HG03575 (cell line): ENCODE data around the gene CNTN4.

Experiments used
- ATAC-seq: cut with Tn5 transposase; IDR thresholded peaks from one replicate; pipeline ENCODE4 v1.9.1; 2021; ENCODE audit not compliant: unreplicated experiment, insufficient number of reproducible peaks, low FRiP score; ENCODE audit errors: extremely low read depth

CNTN4 gene

DNA sequence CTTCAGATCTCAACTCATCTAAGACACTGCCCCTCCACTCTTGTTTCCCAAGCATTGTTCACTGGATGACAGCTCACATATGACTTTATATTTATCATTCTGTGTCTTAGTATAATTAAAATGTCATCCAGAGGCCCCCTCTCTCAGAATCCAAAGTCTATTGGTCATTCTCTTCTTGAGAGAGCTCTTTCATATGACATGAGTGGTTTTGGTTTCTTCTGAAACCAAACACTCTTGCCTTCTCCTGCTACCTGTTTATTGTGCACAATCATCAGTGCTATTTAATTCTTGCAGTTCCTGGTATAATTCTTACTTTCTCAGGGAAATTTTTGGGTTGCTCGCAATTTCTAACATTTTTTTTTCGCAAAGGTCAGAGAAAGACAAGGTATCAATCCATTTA is 762.0 kb downstream of the CNTN4 start:
- ATAC-seq, result no peak

DNA sequence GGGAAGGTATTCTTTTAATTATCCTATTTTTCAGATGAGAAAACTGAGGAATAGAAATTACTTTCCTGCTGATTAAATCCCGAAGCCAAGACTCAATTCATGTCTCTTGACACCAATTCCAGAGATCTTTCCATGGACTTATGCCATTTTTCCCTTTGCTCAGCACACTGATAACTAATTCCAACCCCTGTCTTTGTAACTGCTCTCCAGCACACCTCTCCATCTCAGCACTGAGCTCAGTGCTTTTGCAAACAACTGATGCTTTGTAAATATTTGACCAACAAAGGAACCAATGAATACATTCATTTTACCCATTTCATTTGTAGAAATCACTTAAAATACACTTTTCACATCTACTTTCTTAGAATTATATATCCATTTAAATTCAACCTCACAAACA is 762.5 kb downstream of the CNTN4 start:
- no peak for ATAC-seq

DNA sequence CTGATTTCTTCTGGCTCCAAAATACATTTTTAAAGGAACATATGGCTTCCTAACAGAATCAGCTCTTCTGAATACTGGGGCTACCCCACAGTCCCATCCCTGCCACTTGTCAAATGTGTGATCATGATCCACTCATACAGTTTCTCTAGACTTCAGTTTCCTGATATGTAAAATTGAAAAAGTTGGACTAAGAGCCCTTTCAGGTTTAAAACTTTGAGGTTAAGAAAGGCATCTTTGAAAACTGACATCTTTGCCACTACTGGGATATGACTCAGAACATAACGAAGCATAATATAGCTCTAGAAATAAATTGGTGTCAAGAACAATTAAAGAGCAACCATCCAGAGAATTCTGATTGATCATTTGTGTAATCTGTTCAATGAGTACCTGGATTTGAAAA is 763.3 kb downstream of the CNTN4 start:
- ATAC-seq, result no peak

DNA sequence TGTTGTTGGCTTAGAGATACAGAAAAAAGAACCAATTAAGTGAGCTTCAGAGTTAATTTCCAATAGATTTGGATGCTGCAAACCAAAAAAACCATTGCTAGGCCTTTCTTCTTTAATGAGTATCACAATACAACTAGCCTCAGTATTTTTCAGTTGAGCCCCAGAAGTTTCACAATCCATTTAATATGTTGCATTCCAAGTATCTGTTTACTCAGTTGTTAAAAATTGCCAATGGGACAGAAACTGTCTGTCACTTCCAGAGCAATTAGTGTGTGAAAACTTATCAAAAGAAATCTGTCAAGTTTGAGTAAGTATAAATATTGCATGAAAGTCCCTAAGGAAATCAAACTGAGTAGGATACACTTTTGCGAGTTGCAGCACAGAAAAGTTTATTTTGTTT is 763.7 kb downstream of the CNTN4 start:
- ATAC-seq, result no peak

DNA sequence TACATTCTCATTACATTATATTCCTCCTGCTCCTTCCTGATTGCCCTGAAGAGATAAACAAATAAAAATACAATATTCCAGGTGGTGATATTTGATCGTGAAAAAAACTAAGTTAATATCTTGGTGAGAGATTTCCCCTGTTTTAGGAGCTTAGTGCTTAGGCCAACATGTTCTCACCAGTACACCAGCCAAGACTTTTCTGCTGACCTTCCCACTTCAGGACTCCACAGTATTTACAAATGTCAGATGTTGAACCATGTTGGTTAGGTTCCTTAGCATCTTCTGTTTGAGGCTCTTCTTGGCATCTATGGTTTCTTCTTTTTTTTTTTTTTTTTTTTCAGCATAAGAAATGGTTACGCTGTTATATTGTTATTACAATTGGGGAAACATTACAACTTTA is 764.5 kb downstream of the CNTN4 start:
- ATAC-seq, result no peak

DNA sequence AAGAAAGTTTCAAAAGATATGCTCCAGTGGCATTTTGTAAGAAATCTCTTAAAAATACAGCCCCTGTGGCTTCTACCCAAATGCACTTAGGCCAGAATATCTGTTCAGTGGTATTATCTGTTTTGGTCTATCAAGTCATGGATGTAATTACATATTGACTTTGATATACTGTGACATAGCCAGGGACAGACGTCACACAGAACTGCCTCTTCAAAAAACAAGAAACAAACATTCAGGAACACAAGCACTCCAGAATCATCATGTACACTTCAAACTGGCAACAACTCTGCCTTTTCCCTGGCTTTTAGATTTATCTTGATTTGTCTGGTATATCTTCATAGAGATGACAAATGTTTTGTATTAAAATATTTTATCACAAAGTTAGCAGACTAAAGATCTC is 771.2 kb downstream of the CNTN4 start:
- no peak for ATAC-seq

DNA sequence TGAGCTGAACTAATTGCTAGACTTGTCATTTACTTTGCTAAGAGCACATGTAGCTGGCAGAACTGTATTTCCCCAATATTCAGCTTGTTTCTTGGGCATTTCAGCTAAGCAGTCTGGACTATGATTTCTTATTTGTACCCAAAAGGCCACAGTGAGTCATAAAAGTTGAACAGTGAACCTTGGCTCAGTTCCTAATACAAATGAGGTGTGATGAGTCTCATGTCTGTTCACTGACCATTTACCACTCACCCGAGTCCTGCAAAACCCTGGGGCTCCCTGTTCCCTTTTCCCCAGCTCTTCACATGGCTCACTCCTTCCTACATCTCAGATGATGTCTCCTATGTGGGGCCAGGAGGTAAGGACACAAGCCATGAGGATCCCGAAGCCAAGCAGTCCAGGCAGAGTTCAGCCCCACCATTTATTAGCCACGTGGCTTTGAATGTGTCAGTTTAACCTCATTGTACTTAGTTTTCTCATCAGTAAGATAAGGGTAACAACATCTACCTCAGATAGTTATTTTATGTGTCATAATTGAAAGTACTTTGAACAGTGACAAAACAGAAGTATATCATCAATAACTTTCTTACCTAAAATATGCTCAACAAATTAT is 772.2 kb downstream of the CNTN4 start:
- ATAC-seq, result no peak

DNA sequence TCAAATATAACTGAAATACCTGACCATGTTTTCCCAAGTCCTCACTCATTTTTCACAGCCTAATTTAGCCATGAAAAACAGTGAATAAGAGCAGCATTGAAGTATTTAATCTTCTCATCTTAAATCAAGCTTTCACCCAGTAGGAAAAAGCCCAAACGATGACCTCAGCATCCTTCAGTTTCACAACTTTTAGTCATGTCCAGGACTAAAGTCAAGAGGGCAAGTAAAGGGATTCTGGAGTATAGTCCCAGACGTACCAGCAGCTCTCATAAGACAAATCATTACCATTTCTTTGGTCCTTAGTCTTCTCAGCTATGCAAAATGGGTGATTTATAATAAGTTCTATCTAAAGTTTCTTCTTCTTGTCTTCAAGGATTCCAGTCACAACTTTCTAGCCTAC is 774.2 kb downstream of the CNTN4 start:
- ATAC-seq, result no peak

DNA sequence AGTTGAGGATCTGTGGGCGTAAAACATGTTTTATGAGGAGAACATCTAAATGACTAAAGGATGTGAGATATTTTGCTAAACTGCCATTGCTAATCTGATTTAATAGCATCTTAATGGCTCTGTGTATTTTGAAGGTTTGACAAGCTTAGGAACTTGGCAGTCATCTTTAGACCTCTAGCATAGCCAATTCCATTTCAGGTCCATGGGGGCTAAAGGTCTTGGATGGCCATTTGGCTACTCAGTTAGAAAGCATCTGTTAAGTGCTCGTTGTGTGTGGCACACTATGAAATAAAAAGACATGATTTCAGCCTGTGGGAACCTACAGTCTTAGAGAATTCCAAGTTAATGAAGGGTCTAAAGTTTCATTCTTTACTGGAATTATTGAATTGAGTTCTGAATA is 775.3 kb downstream of the CNTN4 start:
- ATAC-seq, result no peak

DNA sequence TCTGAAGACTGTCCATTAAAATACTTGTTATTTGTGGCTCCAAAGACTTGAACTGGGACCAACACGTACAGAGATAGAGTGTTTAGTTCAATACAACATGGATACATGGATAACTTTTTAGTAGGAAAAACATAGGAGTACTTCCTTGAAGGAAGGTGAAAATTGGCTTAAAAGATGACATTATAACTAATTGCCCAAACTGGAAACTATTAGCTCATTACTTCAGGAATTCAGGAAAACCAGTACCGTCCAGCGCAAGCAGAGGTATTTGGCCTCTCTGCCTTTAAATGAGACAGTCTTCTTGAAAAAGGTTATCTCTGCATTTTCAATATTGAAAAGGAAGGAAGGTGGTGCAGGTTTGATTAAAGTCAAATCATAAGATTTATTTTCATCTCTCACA is 777.0 kb downstream of the CNTN4 start:
- no peak for ATAC-seq

DNA sequence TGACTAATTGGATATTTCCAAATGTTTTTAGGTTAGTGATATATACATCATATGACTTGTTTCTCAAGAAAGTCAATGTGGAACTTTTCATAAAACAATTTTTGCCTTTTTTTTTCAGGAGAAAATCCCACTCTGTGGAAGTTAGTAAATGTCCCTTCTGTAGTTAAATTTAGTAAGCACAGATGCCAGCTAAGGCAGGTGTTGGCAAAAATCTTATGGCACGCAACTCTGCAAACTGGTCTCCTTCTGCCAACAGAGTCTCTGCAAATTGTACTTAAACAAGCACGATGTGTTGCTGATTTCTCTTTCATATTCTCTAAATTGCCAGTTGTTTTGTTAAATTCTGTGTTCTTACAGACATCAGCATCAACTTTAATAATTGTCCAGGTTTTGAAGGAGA is 777.7 kb downstream of the CNTN4 start:
- no peak for ATAC-seq

DNA sequence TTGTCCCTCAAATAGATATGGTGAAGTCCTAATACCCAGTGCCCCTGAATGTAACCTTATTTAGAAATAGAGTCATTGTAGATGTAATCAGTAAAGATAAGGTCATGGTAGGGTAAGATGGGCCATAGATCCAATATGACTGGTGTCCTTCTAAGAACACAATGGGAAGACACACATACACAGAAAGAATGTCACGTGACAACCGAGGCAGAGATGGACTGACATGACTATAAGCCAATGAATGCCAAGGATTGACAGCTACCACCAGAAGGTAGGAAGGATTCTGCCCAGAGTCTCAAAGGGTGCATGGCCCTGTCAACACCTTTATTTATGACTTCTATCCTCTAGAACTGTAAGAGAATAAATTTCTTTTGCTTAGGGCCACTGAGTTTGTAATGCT is 780.4 kb downstream of the CNTN4 start:
- no peak for ATAC-seq

DNA sequence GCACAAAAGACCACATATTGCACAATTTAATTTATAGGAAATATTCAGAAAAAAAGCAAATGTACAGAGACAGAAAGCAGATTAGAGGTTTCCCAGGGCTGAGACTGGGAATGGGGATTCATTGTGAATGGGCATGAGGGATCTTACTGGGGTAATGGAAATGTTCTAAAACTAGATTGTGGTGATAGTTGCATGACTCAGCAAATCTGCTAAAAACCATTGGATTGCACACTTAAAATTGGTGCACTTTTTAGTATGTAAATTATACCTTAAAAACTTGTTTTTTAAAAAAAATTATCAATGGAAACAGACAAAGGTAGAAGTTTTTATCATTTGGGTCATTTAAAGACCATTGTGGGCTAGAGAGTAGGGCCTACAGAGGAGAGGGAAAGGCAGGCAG is 780.9 kb downstream of the CNTN4 start:
- ATAC-seq, result no peak

DNA sequence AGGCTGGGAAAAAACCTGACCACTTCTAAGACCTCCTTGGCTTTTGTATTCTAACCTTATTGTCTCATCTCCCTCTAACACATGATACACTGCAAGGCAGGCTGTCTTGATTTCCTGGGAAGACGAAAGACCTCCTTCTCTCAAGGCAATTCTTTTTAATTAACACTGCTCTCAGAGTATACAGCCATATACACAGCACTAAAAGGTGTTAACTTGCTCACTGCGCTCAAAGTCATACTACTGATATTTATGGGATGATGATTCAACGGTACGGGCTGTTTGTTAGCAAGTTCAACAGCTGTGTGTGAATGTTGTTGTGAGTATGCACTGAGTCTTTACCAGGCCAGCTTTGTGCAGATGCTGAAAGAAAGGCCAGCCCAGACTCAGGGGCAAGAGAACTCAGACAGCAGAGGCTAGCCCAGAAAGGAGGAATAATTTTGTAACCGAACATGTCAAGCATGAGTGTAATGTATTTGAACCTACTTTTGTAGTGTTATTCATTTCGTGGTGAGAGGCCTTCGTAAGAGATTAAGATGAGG is 781.6 kb downstream of the CNTN4 start:
- ATAC-seq, result no peak

DNA sequence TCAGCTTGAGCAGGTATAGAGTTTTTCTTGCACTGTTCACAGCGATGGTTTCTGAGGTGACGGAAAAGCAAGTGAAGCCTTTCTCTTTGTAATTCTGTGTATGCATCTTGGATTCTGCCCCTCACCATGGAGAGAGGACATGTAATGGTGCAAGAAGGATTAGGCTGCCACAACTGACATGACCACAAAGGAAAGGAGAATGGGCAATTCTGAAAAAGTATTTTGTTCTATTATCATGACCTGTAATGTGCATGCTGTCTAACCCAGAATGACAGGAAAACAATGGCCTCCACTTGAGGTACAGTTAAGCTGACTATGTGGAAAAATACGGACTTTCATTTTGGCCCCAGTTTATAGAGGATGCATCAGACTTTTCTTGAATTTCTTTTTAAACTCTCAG is 784.6 kb downstream of the CNTN4 start:
- no peak for ATAC-seq

DNA sequence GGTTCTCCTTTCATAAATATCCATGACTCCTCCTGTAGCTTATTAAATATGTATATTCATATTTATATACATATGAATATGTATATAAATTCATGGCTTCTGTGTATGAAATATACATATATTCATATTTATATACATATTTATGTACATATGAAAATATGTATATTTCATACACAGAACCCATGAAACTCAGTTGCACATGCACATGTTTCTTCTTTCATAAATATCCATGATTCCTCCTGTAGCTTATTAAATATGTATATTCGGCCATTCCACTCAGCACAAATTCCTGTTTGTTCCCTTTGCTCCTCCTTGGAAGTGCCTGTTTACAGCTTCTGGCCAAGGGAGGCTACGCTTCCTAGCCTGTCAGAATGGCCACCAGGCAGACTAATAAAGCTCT is 789.9 kb downstream of the CNTN4 start:
- no peak for ATAC-seq

DNA sequence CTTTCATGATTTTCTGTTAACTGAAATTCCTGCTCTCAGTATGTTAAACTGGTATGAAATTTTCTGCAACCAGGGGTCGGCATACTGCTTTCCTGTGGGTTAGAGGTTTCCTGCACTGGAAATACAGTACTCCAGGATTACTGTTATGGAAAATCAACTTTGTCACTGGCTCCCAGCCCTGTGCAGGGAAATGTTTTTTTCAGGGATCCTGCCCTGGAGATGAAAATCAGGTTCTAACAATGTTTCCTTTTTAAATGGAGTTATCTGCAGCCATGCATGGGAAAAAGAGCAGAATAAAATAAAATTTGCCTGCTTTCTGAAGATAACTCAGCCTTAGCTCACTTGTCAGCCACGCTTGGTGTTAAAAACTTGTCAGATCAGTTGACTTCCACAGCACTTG is 791.1 kb downstream of the CNTN4 start:
- ATAC-seq, result no peak

DNA sequence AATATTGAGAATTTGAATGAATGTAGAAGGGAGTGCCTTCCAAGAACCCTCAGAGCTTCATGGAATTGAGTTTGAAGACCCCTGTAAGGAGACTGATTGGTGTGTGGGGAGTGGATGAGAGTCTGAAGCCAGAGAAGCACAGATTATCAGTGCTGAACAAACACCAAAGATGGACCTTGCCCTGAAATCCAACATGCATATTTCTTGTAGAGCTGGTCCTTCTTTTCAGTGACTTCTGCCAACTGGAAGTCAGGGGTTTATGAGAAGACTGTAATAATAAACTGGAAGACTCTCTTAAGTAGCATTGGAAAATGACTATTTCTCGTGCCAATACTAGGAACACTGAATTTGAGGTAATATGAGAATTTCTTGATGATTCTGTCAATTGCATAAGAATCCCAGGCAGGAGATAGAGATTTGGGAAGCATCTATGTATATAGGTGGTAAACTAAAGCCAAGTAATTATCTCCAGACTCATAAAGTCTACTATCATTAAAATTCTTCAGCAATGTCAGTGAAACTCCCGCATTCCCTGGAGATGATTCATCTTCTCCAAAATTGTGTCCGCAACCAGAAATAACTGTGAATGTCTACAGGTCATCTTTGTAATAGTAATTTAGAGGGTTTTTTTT is 797.8 kb downstream of the CNTN4 start:
- ATAC-seq, result no peak

DNA sequence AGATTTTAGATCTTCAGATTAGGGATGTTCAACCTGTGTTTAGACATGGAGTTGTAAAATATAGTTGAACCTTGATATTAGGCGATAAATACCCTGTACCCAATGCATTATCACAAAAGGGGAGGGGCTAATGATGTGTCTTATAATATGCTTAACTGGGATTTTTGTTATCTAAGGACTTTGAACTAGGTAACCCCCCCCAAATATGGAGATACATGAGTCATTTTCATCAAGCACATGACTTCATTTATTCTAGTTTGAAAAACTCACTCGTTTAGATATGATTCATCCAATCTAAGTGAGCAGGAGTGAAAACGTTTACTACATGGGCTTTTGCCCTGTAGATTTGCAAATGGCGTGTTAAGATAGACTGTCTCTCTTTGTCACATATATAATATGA is 799.2 kb downstream of the CNTN4 start:
- ATAC-seq, result no peak

DNA sequence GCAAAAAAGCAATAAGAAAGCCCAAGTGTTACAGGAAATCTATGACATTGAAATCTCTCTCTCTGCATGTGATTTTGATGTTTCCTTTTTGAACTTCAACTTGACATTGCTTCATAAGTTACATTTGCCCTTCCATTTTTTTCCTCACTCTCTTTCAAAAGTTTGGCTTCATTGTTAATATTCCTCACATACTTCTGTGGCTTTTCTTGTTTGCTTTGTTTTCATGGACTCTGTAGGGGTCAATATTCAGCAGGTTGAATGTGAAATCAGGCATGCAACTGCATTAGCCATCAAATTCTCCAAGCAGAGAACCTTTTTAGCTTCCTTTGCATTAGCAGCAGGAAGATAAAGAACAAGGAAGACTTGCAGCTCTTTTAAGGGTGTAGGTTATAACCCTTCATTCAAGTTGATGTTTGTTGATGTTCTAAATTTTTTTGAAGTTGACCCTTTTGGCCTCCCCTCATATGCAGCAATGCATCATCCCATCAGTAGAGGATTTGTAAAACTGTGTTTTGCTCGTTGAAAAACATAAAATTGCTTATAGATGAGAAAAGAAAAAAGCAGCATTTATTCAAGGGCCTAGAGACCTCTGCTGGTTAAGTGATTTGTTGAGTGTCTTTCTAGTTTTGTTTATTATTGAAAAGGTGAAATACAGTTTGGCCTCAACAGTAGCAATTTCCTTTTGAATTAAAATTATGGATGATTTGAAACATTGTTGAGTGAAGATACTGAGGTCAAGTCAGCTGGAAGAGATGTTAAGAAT is 800.1 kb downstream of the CNTN4 start:
- ATAC-seq, result no peak
